OCI-LY1 (cell line): Measurements from ENCODE around the gene MRTFB.

Experiments used
- CTCF ChIP-seq: fragments of 200-600 bp; sonication (generic), shearing (Covaris generic); IDR thresholded peaks from 2 replicates; pipeline ENCODE4 v1.5.1; 2017; ENCODE audit warnings: mild to moderate bottlenecking, antibody characterized with exemption, low read length, moderate library complexity, mixed read lengths
- EZH2 ChIP-seq: fragments of 200-600 bp; sonication (generic), shearing (Covaris generic); IDR thresholded peaks from 2 replicates; pipeline ENCODE4 v1.8.0; 2017; ENCODE audit warnings: borderline replicate concordance, mixed run types, mild to moderate bottlenecking, antibody characterized with exemption, low read length, moderate library complexity, mixed read lengths

- TF ChIP-seq CTCF, result no peak
- TF ChIP-seq EZH2, result no peak
Observed at GRCh38 chr16:14205666-14206065, 134.5 kb downstream of the MRTFB start.
